ENCODE data around the gene SDK1.

SDK1 gene

DNA sequence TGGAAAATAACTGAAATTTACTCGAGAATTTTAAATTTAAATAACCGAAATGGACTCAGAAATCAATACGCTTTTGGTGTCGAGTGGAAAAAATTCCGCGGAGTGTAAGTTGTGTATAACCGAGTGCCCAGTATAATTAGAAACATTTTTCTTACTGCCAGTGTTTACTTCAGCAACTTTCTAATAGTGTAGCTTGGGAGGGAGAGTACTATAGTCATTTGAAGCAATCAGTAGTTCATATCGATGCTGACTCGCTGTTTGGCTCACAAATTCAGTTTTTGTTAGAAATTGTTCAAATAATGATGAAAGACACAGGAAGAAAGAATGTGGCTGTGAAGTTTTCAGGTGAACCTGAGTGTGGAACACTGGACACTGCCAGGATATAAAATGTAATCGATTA, 722.5 kb downstream of the SDK1 start:
- no peak overlapping the region for H3K27ac ChIP-seq (ENCODE audit: extremely low read depth, low read depth, low read length)
- TF ChIP-seq WT1 (tag by site-specific recombination; IDR thresholded peaks at IDR 0.05) (no peak), REPIN1 (tag by site-specific recombination; IDR thresholded peaks at IDR 0.05; ENCODE audit: low read depth) (no peak), ZSCAN16 (tag by site-specific recombination; IDR thresholded peaks at IDR 0.05) (no peak), KLF8 (tag by site-specific recombination; IDR thresholded peaks at IDR 0.05) (no peak), EGR2 (tag by site-specific recombination; IDR thresholded peaks at IDR 0.05; ENCODE audit: low read depth) (no peak), ZNF677 (tag by site-specific recombination; IDR thresholded peaks at IDR 0.05) (no peak), RBAK (tag by site-specific recombination; IDR thresholded peaks at IDR 0.05) (no peak), ZNF571 (tag by site-specific recombination; IDR thresholded peaks at IDR 0.05) (no peak), SP3 (tag by site-specific recombination; IDR thresholded peaks at IDR 0.05) (no peak)
- TF ChIP-seq, protein P1, sequence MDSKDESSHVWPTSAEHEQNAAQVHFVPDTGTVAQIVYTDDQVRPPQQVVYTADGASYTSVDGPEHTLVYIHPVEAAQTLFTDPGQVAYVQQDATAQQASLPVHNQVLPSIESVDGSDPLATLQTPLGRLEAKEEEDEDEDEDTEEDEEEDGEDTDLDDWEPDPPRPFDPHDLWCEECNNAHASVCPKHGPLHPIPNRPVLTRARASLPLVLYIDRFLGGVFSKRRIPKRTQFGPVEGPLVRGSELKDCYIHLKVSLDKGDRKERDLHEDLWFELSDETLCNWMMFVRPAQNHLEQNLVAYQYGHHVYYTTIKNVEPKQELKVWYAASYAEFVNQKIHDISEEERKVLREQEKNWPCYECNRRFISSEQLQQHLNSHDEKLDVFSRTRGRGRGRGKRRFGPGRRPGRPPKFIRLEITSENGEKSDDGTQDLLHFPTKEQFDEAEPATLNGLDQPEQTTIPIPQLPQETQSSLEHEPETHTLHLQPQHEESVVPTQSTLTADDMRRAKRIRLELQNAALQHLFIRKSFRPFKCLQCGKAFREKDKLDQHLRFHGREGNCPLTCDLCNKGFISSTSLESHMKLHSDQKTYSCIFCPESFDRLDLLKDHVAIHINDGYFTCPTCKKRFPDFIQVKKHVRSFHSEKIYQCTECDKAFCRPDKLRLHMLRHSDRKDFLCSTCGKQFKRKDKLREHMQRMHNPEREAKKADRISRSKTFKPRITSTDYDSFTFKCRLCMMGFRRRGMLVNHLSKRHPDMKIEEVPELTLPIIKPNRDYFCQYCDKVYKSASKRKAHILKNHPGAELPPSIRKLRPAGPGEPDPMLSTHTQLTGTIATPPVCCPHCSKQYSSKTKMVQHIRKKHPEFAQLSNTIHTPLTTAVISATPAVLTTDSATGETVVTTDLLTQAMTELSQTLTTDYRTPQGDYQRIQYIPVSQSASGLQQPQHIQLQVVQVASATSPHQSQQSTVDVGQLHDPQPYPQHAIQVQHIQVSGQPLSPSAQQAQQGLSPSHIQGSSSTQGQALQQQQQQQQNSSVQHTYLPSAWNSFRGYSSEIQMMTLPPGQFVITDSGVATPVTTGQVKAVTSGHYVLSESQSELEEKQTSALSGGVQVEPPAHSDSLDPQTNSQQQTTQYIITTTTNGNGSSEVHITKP (tag by site-specific recombination; IDR thresholded peaks at IDR 0.05) = no peak
- TF ChIP-seq, protein P2, sequence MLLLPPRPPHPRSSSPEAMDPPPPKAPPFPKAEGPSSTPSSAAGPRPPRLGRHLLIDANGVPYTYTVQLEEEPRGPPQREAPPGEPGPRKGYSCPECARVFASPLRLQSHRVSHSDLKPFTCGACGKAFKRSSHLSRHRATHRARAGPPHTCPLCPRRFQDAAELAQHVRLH (tag by site-specific recombination; IDR thresholded peaks at IDR 0.05) = no peak
- TF ChIP-seq, protein P3, sequence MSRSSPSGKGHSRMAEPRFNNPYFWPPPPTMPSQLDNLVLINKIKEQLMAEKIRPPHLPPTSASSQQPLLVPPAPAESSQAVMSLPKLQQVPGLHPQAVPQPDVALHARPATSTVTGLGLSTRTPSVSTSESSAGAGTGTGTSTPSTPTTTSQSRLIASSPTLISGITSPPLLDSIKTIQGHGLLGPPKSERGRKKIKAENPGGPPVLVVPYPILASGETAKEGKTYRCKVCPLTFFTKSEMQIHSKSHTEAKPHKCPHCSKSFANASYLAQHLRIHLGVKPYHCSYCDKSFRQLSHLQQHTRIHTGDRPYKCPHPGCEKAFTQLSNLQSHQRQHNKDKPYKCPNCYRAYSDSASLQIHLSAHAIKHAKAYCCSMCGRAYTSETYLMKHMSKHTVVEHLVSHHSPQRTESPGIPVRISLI (tag by site-specific recombination; IDR thresholded peaks at IDR 0.05) = no peak

DNA sequence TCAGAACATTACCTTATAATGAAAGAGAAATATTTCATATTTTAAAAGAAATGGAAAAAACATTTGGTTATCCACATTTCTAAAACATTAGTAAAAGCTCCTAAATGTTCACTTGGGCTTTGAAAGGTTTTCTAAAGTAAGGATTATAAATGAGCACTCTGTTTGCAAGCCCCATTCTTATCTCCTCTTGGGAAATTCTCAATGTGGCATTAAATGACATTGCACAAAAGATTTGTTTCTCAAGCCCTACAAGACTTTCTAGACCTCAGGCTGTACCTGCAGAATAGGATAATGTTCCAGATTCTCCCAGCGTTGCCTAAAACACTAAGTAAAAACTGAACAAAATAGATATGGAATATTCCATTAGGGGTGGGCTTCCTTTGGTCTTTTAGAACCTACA, 723.1 kb downstream of the SDK1 start:
- ChIA-PET POLR2A (no interaction called here), CTCF (no interaction called here)
- Histone ChIP-seq H3K4me1 (ENCODE audit: control insufficient read depth, insufficient read depth, low read length) (no peaks in the 10 kb centered on the region), H3K4me3 (ENCODE audit: low read depth, low read length) (no peak overlapping the region), H3K9me3 (ENCODE audit: control insufficient read depth, insufficient read depth, low read depth, low read length) (no peaks in the 10 kb centered on the region), H3K27ac (ENCODE audit: extremely low read depth, low read depth, low read length) (no peak overlapping the region), H3K36me3 (ENCODE audit: control insufficient read depth in 2 of 2, insufficient read depth in 1 of 2, low read length in 2 of 2) (no peaks in the 10 kb centered on the region)
- no peak for TF ChIP-seq ZNF571 (tag by site-specific recombination; IDR thresholded peaks at IDR 0.05)
- TF ChIP-seq ZNF121 (tag by site-specific recombination; IDR thresholded peaks at IDR 0.05) = no peak
- TF ChIP-seq, protein P4, sequence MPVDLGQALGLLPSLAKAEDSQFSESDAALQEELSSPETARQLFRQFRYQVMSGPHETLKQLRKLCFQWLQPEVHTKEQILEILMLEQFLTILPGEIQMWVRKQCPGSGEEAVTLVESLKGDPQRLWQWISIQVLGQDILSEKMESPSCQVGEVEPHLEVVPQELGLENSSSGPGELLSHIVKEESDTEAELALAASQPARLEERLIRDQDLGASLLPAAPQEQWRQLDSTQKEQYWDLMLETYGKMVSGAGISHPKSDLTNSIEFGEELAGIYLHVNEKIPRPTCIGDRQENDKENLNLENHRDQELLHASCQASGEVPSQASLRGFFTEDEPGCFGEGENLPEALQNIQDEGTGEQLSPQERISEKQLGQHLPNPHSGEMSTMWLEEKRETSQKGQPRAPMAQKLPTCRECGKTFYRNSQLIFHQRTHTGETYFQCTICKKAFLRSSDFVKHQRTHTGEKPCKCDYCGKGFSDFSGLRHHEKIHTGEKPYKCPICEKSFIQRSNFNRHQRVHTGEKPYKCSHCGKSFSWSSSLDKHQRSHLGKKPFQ (tag by site-specific recombination; IDR thresholded peaks at IDR 0.05) = no peak
- TF ChIP-seq, protein P5, sequence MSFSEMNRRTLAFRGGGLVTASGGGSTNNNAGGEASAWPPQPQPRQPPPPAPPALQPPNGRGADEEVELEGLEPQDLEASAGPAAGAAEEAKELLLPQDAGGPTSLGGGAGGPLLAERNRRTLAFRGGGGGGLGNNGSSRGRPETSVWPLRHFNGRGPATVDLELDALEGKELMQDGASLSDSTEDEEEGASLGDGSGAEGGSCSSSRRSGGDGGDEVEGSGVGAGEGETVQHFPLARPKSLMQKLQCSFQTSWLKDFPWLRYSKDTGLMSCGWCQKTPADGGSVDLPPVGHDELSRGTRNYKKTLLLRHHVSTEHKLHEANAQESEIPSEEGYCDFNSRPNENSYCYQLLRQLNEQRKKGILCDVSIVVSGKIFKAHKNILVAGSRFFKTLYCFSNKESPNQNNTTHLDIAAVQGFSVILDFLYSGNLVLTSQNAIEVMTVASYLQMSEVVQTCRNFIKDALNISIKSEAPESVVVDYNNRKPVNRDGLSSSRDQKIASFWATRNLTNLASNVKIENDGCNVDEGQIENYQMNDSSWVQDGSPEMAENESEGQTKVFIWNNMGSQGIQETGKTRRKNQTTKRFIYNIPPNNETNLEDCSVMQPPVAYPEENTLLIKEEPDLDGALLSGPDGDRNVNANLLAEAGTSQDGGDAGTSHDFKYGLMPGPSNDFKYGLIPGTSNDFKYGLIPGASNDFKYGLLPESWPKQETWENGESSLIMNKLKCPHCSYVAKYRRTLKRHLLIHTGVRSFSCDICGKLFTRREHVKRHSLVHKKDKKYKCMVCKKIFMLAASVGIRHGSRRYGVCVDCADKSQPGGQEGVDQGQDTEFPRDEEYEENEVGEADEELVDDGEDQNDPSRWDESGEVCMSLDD (tag by site-specific recombination; IDR thresholded peaks at IDR 0.05) = no peak
- no peak for TF ChIP-seq ZNF155 (tag by site-specific recombination; IDR thresholded peaks at IDR 0.05)
- no peak for TF ChIP-seq ZIC2 (tag by site-specific recombination; IDR thresholded peaks at IDR 0.05)
- no peak for TF ChIP-seq ZNF138 (tag by site-specific recombination; IDR thresholded peaks at IDR 0.05; ENCODE audit: borderline replicate concordance)
- no peak for TF ChIP-seq HOXA7 (CRISPR knock-in tag; IDR thresholded peaks at IDR 0.05; ENCODE audit: borderline replicate concordance)

More for the DNA sequence above, 722.5 kb downstream of the SDK1 start:
- H3K4me1 ChIP-seq (ENCODE audit: control insufficient read depth, insufficient read depth, low read length) = no peaks in the 10 kb centered on the region
- no peaks in the 10 kb centered on the region for H3K9me3 ChIP-seq (ENCODE audit: control insufficient read depth, insufficient read depth, low read depth, low read length)
- POLR2A ChIA-PET = no interaction called here
- no peak overlapping the region for H3K4me3 ChIP-seq (ENCODE audit: low read depth, low read length)
- no peaks in the 10 kb centered on the region for H3K36me3 ChIP-seq (ENCODE audit: control insufficient read depth in 2 of 2, insufficient read depth in 1 of 2, low read length in 2 of 2)
- CTCF ChIA-PET = no interaction called here

Measured in HEK293 (cell line).